Measurements from ENCODE around the gene SMIM23. TPM values are rescaled to one million over a fixed set of nuclear protein-coding genes. Genes with fewer than 3 reads are reported as not detected.

The SMIM23 gene
- total and polyA plus RNA-seq, 2 donors (not counting 1 experiment from before 2014, with no cell fraction given), result not detected

GRCh38 chr5:171794470-171794960 lies 8.9 kb downstream of the SMIM23 start:
- Mint-ChIP-seq H3K4me1 (no peaks in the 10 kb centered on the region), H3K27ac (no peak overlapping the region), H3K4me3 (no peak overlapping the region), H3K9me3 (ENCODE audit: insufficient read depth) (no peaks in the 10 kb centered on the region), H3K27me3 (peaks cover 14% of the 10 kb centered on the region)
- Histone ChIP-seq H3K79me2 (ENCODE audit: control insufficient read depth, insufficient read depth, low read length) (no peaks in the 10 kb centered on the region), H3K27me3 (replicated peaks in 1 of 4; ENCODE audit: control extremely low read depth in 1 of 4, control insufficient read depth in 3 of 4, insufficient read depth in 4 of 4, low read length in 3 of 4) (peaks cover 0 to 2% (median 0%) of the 10 kb centered on the region in 4 experiments), H2AFZ (ENCODE audit: insufficient read depth, low read depth, low read length, poor library complexity, severe bottlenecking) (no peak overlapping the region), H3K4me1 (ENCODE audit: control insufficient read depth in 2 of 2, insufficient read depth in 2 of 2, low read length in 2 of 2) (no peaks in the 10 kb centered on the region), H3K36me3 (replicated peaks in 1 of 2; ENCODE audit: control extremely low read depth in 1 of 2, control insufficient read depth in 1 of 2, extremely low read depth in 1 of 2, insufficient read depth in 2 of 2, low read length in 1 of 2) (no peaks in the 10 kb centered on the region), H3K9ac (ENCODE audit: low read length) (no peak overlapping the region), H3K9me3 (ENCODE audit: control extremely low read depth in 1 of 3, control insufficient read depth in 2 of 3, insufficient read depth in 1 of 3, low read length in 2 of 3) (no peaks in the 10 kb centered on the region), H3K4me3 (ENCODE audit: control extremely low read depth in 1 of 5, extremely low read depth in 1 of 5, insufficient read depth in 1 of 5, low read depth in 2 of 5, low read length in 4 of 5) (no peak overlapping the region), H4K20me1 (ENCODE audit: control insufficient read depth, insufficient read depth, low read length, poor library complexity, severe bottlenecking) (no peaks in the 10 kb centered on the region), H3K4me2 (replicated peaks; ENCODE audit: low read depth, low read length, poor library complexity, severe bottlenecking) (no peak overlapping the region), H3K27ac (ENCODE audit: low read length in 2 of 2) (no peak overlapping the region)
- ChIA-PET POLR2A (no interaction called here), CTCF (no interaction called here)
- DNase-seq, result no peak
- WGBS (ENCODE audit: insufficient coverage), result 43% methylated on average over 2 of the region's 2 CpGs
- no peak for ATAC-seq (ENCODE audit: low read depth)
- no peak for TF ChIP-seq EZH2 (IDR thresholded peaks at IDR 0.05; ENCODE audit: borderline replicate concordance, insufficient read depth, low read depth, low read length, poor library complexity, severe bottlenecking)
- TF ChIP-seq CTCF (IDR thresholded peaks at IDR 0.05), result no peak
- intact Hi-C loops (cut with micrococcal nuclease), result no loop called here

GRCh38 chr5:171795381-171795780 lies 9.8 kb downstream of the SMIM23 start:
- POLR2A ChIA-PET, result no interaction called here
- Histone ChIP-seq H3K36me3 (replicated peaks in 1 of 2; ENCODE audit: control extremely low read depth in 1 of 2, control insufficient read depth in 1 of 2, extremely low read depth in 1 of 2, insufficient read depth in 2 of 2, low read length in 1 of 2) (no peaks in the 10 kb centered on the region), H3K4me1 (ENCODE audit: control insufficient read depth in 2 of 2, insufficient read depth in 2 of 2, low read length in 2 of 2) (no peaks in the 10 kb centered on the region), H3K4me3 (ENCODE audit: control extremely low read depth in 1 of 5, extremely low read depth in 1 of 5, insufficient read depth in 1 of 5, low read depth in 2 of 5, low read length in 4 of 5) (no peak overlapping the region), H3K9ac (ENCODE audit: low read length) (no peak overlapping the region), H3K79me2 (ENCODE audit: control insufficient read depth, insufficient read depth, low read length) (no peaks in the 10 kb centered on the region), H3K9me3 (ENCODE audit: control extremely low read depth in 1 of 3, control insufficient read depth in 2 of 3, insufficient read depth in 1 of 3, low read length in 2 of 3) (no peaks in the 10 kb centered on the region), H2AFZ (ENCODE audit: insufficient read depth, low read depth, low read length, poor library complexity, severe bottlenecking) (no peak overlapping the region), H3K4me2 (replicated peaks; ENCODE audit: low read depth, low read length, poor library complexity, severe bottlenecking) (no peak overlapping the region), H3K27me3 (replicated peaks in 1 of 4; ENCODE audit: control extremely low read depth in 1 of 4, control insufficient read depth in 3 of 4, insufficient read depth in 4 of 4, low read length in 3 of 4) (no peaks in the 10 kb centered on the region), H4K20me1 (ENCODE audit: control insufficient read depth, insufficient read depth, low read length, poor library complexity, severe bottlenecking) (no peaks in the 10 kb centered on the region), H3K27ac (ENCODE audit: low read length in 2 of 2) (no peak overlapping the region)
- ATAC-seq (ENCODE audit: low read depth), result no peak
- Mint-ChIP-seq H3K27ac (no peak overlapping the region), H3K4me3 (no peak overlapping the region), H3K4me1 (no peaks in the 10 kb centered on the region), H3K27me3 (peaks cover 12% of the 10 kb centered on the region), H3K9me3 (ENCODE audit: insufficient read depth) (no peaks in the 10 kb centered on the region)
- intact Hi-C loops (cut with micrococcal nuclease), result no loop called here
- WGBS (ENCODE audit: insufficient coverage), result 87% methylated on average over 2 of the region's 2 CpGs
- CTCF ChIA-PET, result no interaction called here
- DNase-seq, result no peak
- no peak for TF ChIP-seq EZH2 (IDR thresholded peaks at IDR 0.05; ENCODE audit: borderline replicate concordance, insufficient read depth, low read depth, low read length, poor library complexity, severe bottlenecking)
- TF ChIP-seq CTCF (IDR thresholded peaks at IDR 0.05), result no peak
